Hepatocyte (in vitro differentiated cells): Measurements from ENCODE around the gene FBXO15. TPM values are rescaled to one million over a fixed set of nuclear protein-coding genes. Genes with fewer than 3 reads are reported as not detected.

ENCODE experiments used
- DNase-seq: peaks from one replicate; pipeline ENCODE4 v3.0.0-alpha.2; 2016; ENCODE audit warnings: low spot score
- H2AFZ ChIP-seq: fragments of 200-600 bp; sonication (generic); 2 replicates; pipeline ENCODE4 v1.6.0; 2016; ENCODE audit warnings: antibody characterized with exemption, mild to moderate bottlenecking
- H3K27ac ChIP-seq: fragments of 200-600 bp; sonication (generic); 2 replicates; pipeline ENCODE4 v1.5.1; 2016; ENCODE audit warnings: mild to moderate bottlenecking
- H3K27me3 ChIP-seq: fragments of 200-600 bp; sonication (generic); 2 replicates; pipeline ENCODE4 v1.6.1; 2016
- H3K36me3 ChIP-seq: fragments of 200-600 bp; sonication (generic); replicated peaks from 2 replicates; pipeline ENCODE4 v1.5.1; 2016; ENCODE audit warnings: low read depth; ENCODE audit not compliant: insufficient read depth
- H3K4me1 ChIP-seq: fragments of 200-600 bp; sonication (generic); 2 replicates; pipeline ENCODE4 v1.5.1; 2016; ENCODE audit warnings: mild to moderate bottlenecking, moderate library complexity; ENCODE audit not compliant: insufficient read depth
- H3K4me2 ChIP-seq: fragments of 200-600 bp; sonication (generic); 2 replicates; pipeline ENCODE4 v1.6.0; 2016
- H3K4me3 ChIP-seq: fragments of 200-600 bp; sonication (generic); 2 replicates; pipeline ENCODE4 v1.5.1; 2016; ENCODE audit warnings: mild to moderate bottlenecking
- H3K79me2 ChIP-seq: fragments of 200-600 bp; sonication (generic); 2 replicates; pipeline ENCODE4 v1.6.0; 2017; ENCODE audit warnings: mild to moderate bottlenecking
- H3K9me2 ChIP-seq: fragments of 200-600 bp; sonication (generic); replicated peaks from 2 replicates; pipeline ENCODE4 v1.6.0; 2017; ENCODE audit warnings: mild to moderate bottlenecking; ENCODE audit not compliant: insufficient read depth
- H3K9me3 ChIP-seq: fragments of 200-600 bp; sonication (generic); 2 replicates; pipeline ENCODE4 v1.5.1; 2016; ENCODE audit warnings: low read depth, mild to moderate bottlenecking
- H4K20me1 ChIP-seq: fragments of 200-600 bp; sonication (generic); 2 replicates; pipeline ENCODE4 v1.6.0; 2016; ENCODE audit warnings: mild to moderate bottlenecking; ENCODE audit not compliant: insufficient read depth, poor library complexity, severe bottlenecking
- CTCF ChIP-seq: fragments of 200-600 bp; sonication (generic); IDR thresholded peaks from 2 replicates; pipeline ENCODE4 v1.5.1; 2016; ENCODE audit warnings: antibody characterized with exemption, mild to moderate bottlenecking; ENCODE audit not compliant: poor library complexity
- EZH2 ChIP-seq: fragments of 200-600 bp; sonication (generic); IDR thresholded peaks from 2 replicates; pipeline ENCODE4 v1.6.1; 2016; ENCODE audit warnings: antibody characterized with exemption, mild to moderate bottlenecking, borderline replicate concordance
- EZH2phosphoT487 ChIP-seq: fragments of 200-600 bp; sonication (generic); IDR thresholded peaks from one replicate; pipeline ENCODE4 v1.6.1; 2018; ENCODE audit warnings: antibody characterized with exemption, mild to moderate bottlenecking, low read depth, moderate library complexity; ENCODE audit not compliant: unreplicated experiment, severe bottlenecking
- WGBS: methylation state at CpG from one replicate; pipeline ENCODE4 v1.1.6; 2016; ENCODE audit warnings: low lambda C conversion rate; ENCODE audit errors: missing lambda C conversion rate; 5-methylcytosine and 5-hydroxymethylcytosine counted together
- polyA plus RNA-seq: library from polyadenylated mRNA; unstranded; fragments of >200 nt; fragmentation: Nextera tagmentation; extraction: Ambion mirVana; gene quantifications from 2 replicates; pipeline ENCODE4 v1.2.1, GENCODE V29; 2016
- total RNA-seq: library from RNA; depleted of rRNA; stranded (reverse); fragments of >200 nt; gene quantifications from 2 replicates; pipeline ENCODE4 v1.2.3, GENCODE V29; 2014

The FBXO15 gene
- total and polyA plus RNA-seq, 2 experiments from 2014 or later = 0.69 to 0.93 TPM

- Histone ChIP-seq H2AFZ (no peak overlapping the region), H3K4me3 (no peak overlapping the region), H3K27me3 (peaks cover 6% of the 10 kb centered on the region), H3K9me2 (no peaks in the 10 kb centered on the region), H3K79me2 (no peaks in the 10 kb centered on the region), H3K9me3 (no peaks in the 10 kb centered on the region), H3K36me3 (no peaks in the 10 kb centered on the region), H3K4me2 (no peak overlapping the region), H3K4me1 (no peaks in the 10 kb centered on the region), H4K20me1 (no peaks in the 10 kb centered on the region), H3K27ac (no peak overlapping the region)
- no peak for DNase-seq
- WGBS = 75% methylated on average over 2 of the region's 2 CpGs
- TF ChIP-seq EZH2phosphoT487 (no peak), CTCF (no peak), EZH2 (no peak)
These were observed 8.2 kb downstream of the FBXO15 start for GRCh38 chr18:74139411-74139810.

GRCh38 chr18:74137920-74138538, 9.6 kb downstream of the FBXO15 start:
- no peak overlapping the region for H3K4me3 ChIP-seq
- H3K4me1 ChIP-seq = no peaks in the 10 kb centered on the region
- peaks cover 6% of the 10 kb centered on the region for H3K27me3 ChIP-seq
- H3K79me2 ChIP-seq = no peaks in the 10 kb centered on the region
- no peaks in the 10 kb centered on the region for H3K36me3 ChIP-seq
- no peaks in the 10 kb centered on the region for H4K20me1 ChIP-seq
- H2AFZ ChIP-seq = no peak overlapping the region
- no peak for DNase-seq
- H3K9me3 ChIP-seq = no peaks in the 10 kb centered on the region
- H3K9me2 ChIP-seq = no peaks in the 10 kb centered on the region
- H3K4me2 ChIP-seq = no peak overlapping the region
- H3K27ac ChIP-seq = no peak overlapping the region
- TF ChIP-seq CTCF (no peak), EZH2 (no peak), EZH2phosphoT487 (no peak)
- 90% methylated on average over 12 of the region's 12 CpGs for WGBS

GRCh38 chr18:74132201-74132600, 15.4 kb downstream of the FBXO15 start:
- H3K27me3 ChIP-seq = no peaks in the 10 kb centered on the region
- no peaks in the 10 kb centered on the region for H3K36me3 ChIP-seq
- H3K4me1 ChIP-seq = no peaks in the 10 kb centered on the region
- no peak overlapping the region for H3K4me2 ChIP-seq
- WGBS = 62% methylated on average over 3 of the region's 3 CpGs
- H2AFZ ChIP-seq = no peak overlapping the region
- H3K9me2 ChIP-seq = no peaks in the 10 kb centered on the region
- H3K4me3 ChIP-seq = no peak overlapping the region
- H3K9me3 ChIP-seq = no peaks in the 10 kb centered on the region
- no peaks in the 10 kb centered on the region for H3K79me2 ChIP-seq
- TF ChIP-seq CTCF = no peak
- no peak for TF ChIP-seq EZH2phosphoT487
- no peak for TF ChIP-seq EZH2
- H4K20me1 ChIP-seq = no peaks in the 10 kb centered on the region
- no peak overlapping the region for H3K27ac ChIP-seq
- no peak for DNase-seq

- no peaks in the 10 kb centered on the region for H4K20me1 ChIP-seq
- 96% methylated on average over 3 of the region's 3 CpGs for WGBS
- H2AFZ ChIP-seq = no peak overlapping the region
- TF ChIP-seq CTCF (no peak), EZH2phosphoT487 (no peak), EZH2 (no peak)
- H3K9me3 ChIP-seq = no peaks in the 10 kb centered on the region
- no peak overlapping the region for H3K4me3 ChIP-seq
- H3K79me2 ChIP-seq = no peaks in the 10 kb centered on the region
- H3K27ac ChIP-seq = no peak overlapping the region
- DNase-seq = no peak
- no peak overlapping the region for H3K4me2 ChIP-seq
- no peaks in the 10 kb centered on the region for H3K9me2 ChIP-seq
- no peaks in the 10 kb centered on the region for H3K4me1 ChIP-seq
- no peaks in the 10 kb centered on the region for H3K36me3 ChIP-seq
- H3K27me3 ChIP-seq = no peaks in the 10 kb centered on the region
These were observed 16.5 kb downstream of the FBXO15 start for GRCh38 chr18:74131124-74131523.
